GM23338 (cell line): ENCODE data around the gene SMIM31. TPM values are rescaled to one million over a fixed set of nuclear protein-coding genes. Genes with fewer than 3 reads are reported as not detected.

ENCODE experiments used
- ATAC-seq: fragments of 200-7000 bp; cut with Tn5 transposase; 3 replicates; pipeline ENCODE4 v1.9.1; 2020
- DNase-seq: peaks from one replicate; pipeline ENCODE4 v3.0.0-alpha.2; 2015; ENCODE audit warnings: low spot score
- H2AFZ ChIP-seq: fragments of 200-600 bp; sonication (generic); 2 replicates; pipeline ENCODE4 v1.8.0; 2016; ENCODE audit warnings: antibody characterized with exemption, mild to moderate bottlenecking, moderate library complexity
- H3F3A ChIP-seq: fragments of 200-600 bp; sonication (generic); replicated peaks from 2 replicates; pipeline ENCODE4 v1.8.0; 2017; ENCODE audit warnings: antibody characterized with exemption, mixed run types, low read depth
- H3K27ac ChIP-seq: fragments of 200-600 bp; sonication (generic); 2 replicates; pipeline ENCODE4 v1.6.1; 2016; ENCODE audit warnings: low read depth
- H3K27me3 ChIP-seq: fragments of 200-600 bp; sonication (generic); 2 replicates; pipeline ENCODE4 v1.8.0; 2016; ENCODE audit warnings: mild to moderate bottlenecking, mixed run types, moderate library complexity; ENCODE audit not compliant: insufficient read depth
- H3K36me3 ChIP-seq: fragments of 200-600 bp; sonication (generic); 2 replicates; pipeline ENCODE4 v1.8.0; 2016; ENCODE audit warnings: mild to moderate bottlenecking; ENCODE audit not compliant: insufficient read depth
- H3K4me1 ChIP-seq: fragments of 200-600 bp; sonication (generic); 2 replicates; pipeline ENCODE4 v1.8.0; 2016; ENCODE audit warnings: mild to moderate bottlenecking, moderate library complexity; ENCODE audit not compliant: insufficient read depth
- H3K4me2 ChIP-seq: fragments of 200-600 bp; sonication (generic); 2 replicates; pipeline ENCODE4 v1.7.1; 2017; ENCODE audit warnings: mixed run types
- H3K4me3 ChIP-seq: fragments of 200-600 bp; sonication (generic); 2 replicates; pipeline ENCODE4 v1.6.1; 2016; ENCODE audit warnings: mixed run types
- H3K79me2 ChIP-seq: fragments of 200-600 bp; sonication (generic); replicated peaks from 2 replicates; pipeline ENCODE4 v1.8.0; 2017; ENCODE audit warnings: mild to moderate bottlenecking; ENCODE audit not compliant: insufficient read depth
- H3K9me2 ChIP-seq: fragments of 200-600 bp; sonication (generic); 2 replicates; pipeline ENCODE4 v1.8.0; 2017; ENCODE audit not compliant: insufficient read depth
- H4K20me1 ChIP-seq: fragments of 200-600 bp; sonication (generic); replicated peaks from 2 replicates; pipeline ENCODE4 v1.8.0; 2017; ENCODE audit warnings: mild to moderate bottlenecking; ENCODE audit not compliant: insufficient read depth
- H3K27ac Mint-ChIP-seq: 2 replicates; pipeline ENCODE4 v1.8.0; 2020; ENCODE audit warnings: inconsistent platforms, mild to moderate bottlenecking, moderate library complexity, mixed read lengths
- H3K27me3 Mint-ChIP-seq: 3 replicates; pipeline ENCODE4 v1.8.0; 2022; ENCODE audit warnings: low read depth, mild to moderate bottlenecking, moderate library complexity, mixed read lengths, inconsistent platforms; ENCODE audit not compliant: insufficient read depth, poor library complexity
- H3K36me3 Mint-ChIP-seq: 3 replicates; pipeline ENCODE4 v1.8.0; 2021; ENCODE audit warnings: low read depth, mild to moderate bottlenecking, inconsistent platforms, moderate library complexity, mixed read lengths
- H3K4me1 Mint-ChIP-seq: 3 replicates; pipeline ENCODE4 v1.8.0; 2020; ENCODE audit warnings: mild to moderate bottlenecking, inconsistent platforms, mixed read lengths
- H3K4me3 Mint-ChIP-seq: 3 replicates; pipeline ENCODE4 v1.8.0; 2021; ENCODE audit warnings: moderate library complexity, mild to moderate bottlenecking, inconsistent platforms, mixed read lengths
- H3K9me3 Mint-ChIP-seq: 3 replicates; pipeline ENCODE4 v1.8.0; 2020; ENCODE audit warnings: moderate library complexity, mild to moderate bottlenecking, inconsistent platforms, mixed read lengths
- CREB1 ChIP-seq: fragments of 250-450 bp; sonication (Bioruptor Pico); IDR thresholded peaks from 2 replicates; pipeline ENCODE4 v1.5.0; 2020; ENCODE audit warnings: low read depth, mild to moderate bottlenecking, moderate library complexity
- ZNF114 ChIP-seq: fragments of 250-450 bp; sonication (Bioruptor Pico); IDR thresholded peaks from 2 replicates; pipeline ENCODE4 v1.5.0; 2020; ENCODE audit warnings: mild to moderate bottlenecking, moderate library complexity
- ZNF331 ChIP-seq: fragments of 250-450 bp; sonication (Bioruptor Pico); IDR thresholded peaks from 2 replicates; pipeline ENCODE4 v1.5.0; 2020; ENCODE audit warnings: low read depth, mild to moderate bottlenecking, moderate library complexity
- ZNF462 ChIP-seq: fragments of 250-450 bp; sonication (Bioruptor Pico); IDR thresholded peaks from 2 replicates; pipeline ENCODE4 v1.5.0; 2020; ENCODE audit warnings: mild to moderate bottlenecking, moderate library complexity
- polyA plus RNA-seq: library from polyadenylated mRNA; unstranded; fragments of >200 nt; fragmentation: Nextera tagmentation; extraction: Ambion mirVana; gene quantifications from 2 replicates; pipeline ENCODE4 v1.2.1, GENCODE V29; 2016
- total RNA-seq: library from RNA; depleted of rRNA; stranded (reverse); fragments of >200 nt; shearing (Covaris generic); gene quantifications from 2 replicates; pipeline ENCODE4 v1.2.3, GENCODE V29; 2014
- TF ChIP-seq, protein P1 (sequence below): IDR thresholded peaks from one replicate; pipeline ENCODE4 v1.6.1; 2018; ENCODE audit warnings: antibody characterized with exemption; ENCODE audit not compliant: unreplicated experiment
- TF ChIP-seq, protein P2 (sequence below): IDR thresholded peaks from 2 replicates; pipeline ENCODE4 v1.6.1; 2016; ENCODE audit warnings: antibody characterized with exemption

Gene SMIM31
- total and polyA plus RNA-seq, 2 experiments from 2014 or later: not detected

DNA sequence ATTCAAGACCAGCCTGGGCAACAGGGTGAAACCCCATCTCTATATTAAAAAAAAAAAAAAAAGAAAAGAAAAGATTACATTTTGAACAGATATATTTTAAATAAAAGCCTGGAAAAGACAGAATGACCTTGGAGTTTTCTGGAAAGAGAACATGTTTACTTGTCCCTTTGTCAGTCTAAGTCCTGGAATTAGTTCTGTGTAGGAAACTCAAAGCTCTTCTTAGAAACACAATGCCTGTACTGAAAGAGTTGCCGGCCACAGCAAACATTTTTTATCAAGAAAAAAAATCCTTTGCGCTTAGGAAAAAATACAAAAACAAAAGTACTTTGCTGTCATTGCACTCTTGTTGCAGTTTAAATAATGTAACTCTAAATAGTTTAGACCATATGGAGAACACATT, 59.6 kb downstream of the SMIM31 start:
- Mint-ChIP-seq H3K4me3 (no peak overlapping the region), H3K27me3 (peaks cover 5% of the 10 kb centered on the region), H3K27ac (no peak overlapping the region; the same call in 1 of the 2 replicates), H3K4me1 (peaks cover 20% of the 10 kb centered on the region), H3K9me3 (no peaks in the 10 kb centered on the region), H3K36me3 (no peaks in the 10 kb centered on the region)
- H3K36me3 ChIP-seq: no peaks in the 10 kb centered on the region
- no peak for ATAC-seq
- H2AFZ ChIP-seq: no peak overlapping the region
- H4K20me1 ChIP-seq: no peaks in the 10 kb centered on the region
- no peak overlapping the region for H3K4me3 ChIP-seq
- DNase-seq: no peak
- H3K27ac ChIP-seq: peak overlapping the region; percentile 3; the same call in 1 of the 2 replicates
- H3K79me2 ChIP-seq: no peaks in the 10 kb centered on the region
- no peaks in the 10 kb centered on the region for H3K9me2 ChIP-seq
- H3K27me3 ChIP-seq: no peaks in the 10 kb centered on the region
- no peak for TF ChIP-seq ZNF331 (CRISPR knock-in tag)
- TF ChIP-seq, protein P1, sequence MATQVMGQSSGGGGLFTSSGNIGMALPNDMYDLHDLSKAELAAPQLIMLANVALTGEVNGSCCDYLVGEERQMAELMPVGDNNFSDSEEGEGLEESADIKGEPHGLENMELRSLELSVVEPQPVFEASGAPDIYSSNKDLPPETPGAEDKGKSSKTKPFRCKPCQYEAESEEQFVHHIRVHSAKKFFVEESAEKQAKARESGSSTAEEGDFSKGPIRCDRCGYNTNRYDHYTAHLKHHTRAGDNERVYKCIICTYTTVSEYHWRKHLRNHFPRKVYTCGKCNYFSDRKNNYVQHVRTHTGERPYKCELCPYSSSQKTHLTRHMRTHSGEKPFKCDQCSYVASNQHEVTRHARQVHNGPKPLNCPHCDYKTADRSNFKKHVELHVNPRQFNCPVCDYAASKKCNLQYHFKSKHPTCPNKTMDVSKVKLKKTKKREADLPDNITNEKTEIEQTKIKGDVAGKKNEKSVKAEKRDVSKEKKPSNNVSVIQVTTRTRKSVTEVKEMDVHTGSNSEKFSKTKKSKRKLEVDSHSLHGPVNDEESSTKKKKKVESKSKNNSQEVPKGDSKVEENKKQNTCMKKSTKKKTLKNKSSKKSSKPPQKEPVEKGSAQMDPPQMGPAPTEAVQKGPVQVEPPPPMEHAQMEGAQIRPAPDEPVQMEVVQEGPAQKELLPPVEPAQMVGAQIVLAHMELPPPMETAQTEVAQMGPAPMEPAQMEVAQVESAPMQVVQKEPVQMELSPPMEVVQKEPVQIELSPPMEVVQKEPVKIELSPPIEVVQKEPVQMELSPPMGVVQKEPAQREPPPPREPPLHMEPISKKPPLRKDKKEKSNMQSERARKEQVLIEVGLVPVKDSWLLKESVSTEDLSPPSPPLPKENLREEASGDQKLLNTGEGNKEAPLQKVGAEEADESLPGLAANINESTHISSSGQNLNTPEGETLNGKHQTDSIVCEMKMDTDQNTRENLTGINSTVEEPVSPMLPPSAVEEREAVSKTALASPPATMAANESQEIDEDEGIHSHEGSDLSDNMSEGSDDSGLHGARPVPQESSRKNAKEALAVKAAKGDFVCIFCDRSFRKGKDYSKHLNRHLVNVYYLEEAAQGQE: no peak
- TF ChIP-seq ZNF114 (CRISPR knock-in tag): no peak
- TF ChIP-seq, protein P2, sequence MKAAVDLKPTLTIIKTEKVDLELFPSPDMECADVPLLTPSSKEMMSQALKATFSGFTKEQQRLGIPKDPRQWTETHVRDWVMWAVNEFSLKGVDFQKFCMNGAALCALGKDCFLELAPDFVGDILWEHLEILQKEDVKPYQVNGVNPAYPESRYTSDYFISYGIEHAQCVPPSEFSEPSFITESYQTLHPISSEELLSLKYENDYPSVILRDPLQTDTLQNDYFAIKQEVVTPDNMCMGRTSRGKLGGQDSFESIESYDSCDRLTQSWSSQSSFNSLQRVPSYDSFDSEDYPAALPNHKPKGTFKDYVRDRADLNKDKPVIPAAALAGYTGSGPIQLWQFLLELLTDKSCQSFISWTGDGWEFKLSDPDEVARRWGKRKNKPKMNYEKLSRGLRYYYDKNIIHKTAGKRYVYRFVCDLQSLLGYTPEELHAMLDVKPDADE: no peak
- TF ChIP-seq CREB1 (CRISPR knock-in tag): no peak
- no peaks in the 10 kb centered on the region; the same call in none of the 2 replicates for H3K4me1 ChIP-seq
- H3K4me2 ChIP-seq: no peak overlapping the region
- H3F3A ChIP-seq: no peaks in the 10 kb centered on the region

DNA sequence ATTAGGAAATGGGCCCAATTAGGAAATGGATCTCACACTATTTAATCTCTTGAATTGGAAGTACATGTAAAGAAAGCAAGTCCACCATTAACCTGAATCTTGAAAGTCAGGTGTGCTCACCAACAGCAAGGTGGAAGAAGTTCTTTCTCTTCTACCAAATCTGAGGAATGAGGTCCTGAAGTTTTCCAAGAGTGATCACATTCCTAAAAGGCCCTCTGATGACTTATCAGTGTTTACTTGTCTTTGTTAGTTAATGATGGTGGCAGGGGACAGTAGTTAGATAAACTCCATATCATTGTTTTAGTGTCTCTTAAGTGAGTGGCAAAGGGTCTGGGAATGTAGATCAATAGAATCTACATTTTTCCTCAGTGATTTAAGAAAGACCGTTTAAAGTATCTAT, 61.8 kb downstream of the SMIM31 start:
- Mint-ChIP-seq H3K27me3 (peaks cover 2% of the 10 kb centered on the region), H3K4me3 (no peak overlapping the region), H3K9me3 (no peaks in the 10 kb centered on the region), H3K36me3 (no peaks in the 10 kb centered on the region), H3K27ac (no peak overlapping the region), H3K4me1 (peaks cover 34% of the 10 kb centered on the region)
- Histone ChIP-seq H3K4me1 (peaks cover 11% of the 10 kb centered on the region), H3K27ac (no peak overlapping the region), H3K4me2 (no peak overlapping the region), H3K36me3 (no peaks in the 10 kb centered on the region), H3F3A (no peaks in the 10 kb centered on the region), H3K4me3 (no peak overlapping the region), H4K20me1 (no peaks in the 10 kb centered on the region), H3K27me3 (no peaks in the 10 kb centered on the region), H3K9me2 (no peaks in the 10 kb centered on the region), H2AFZ (no peak overlapping the region), H3K79me2 (no peaks in the 10 kb centered on the region)
- peak; percentile 34 for DNase-seq
- TF ChIP-seq ZNF331 (CRISPR knock-in tag) (no peak), ZNF462 (CRISPR knock-in tag) (peak; percentile 79)
- TF ChIP-seq, protein P2: no peak
- peak; percentile 40; the same call in 2 of the 3 replicates for ATAC-seq
